NCI-H2029 (cell line): ENCODE data around the gene ZNF185.

Experiments used
- DNase-seq: peaks from one replicate; lab custom pipeline; 2025; lab: John Stamatoyannopoulos, UW

Gene ZNF185

DNA sequence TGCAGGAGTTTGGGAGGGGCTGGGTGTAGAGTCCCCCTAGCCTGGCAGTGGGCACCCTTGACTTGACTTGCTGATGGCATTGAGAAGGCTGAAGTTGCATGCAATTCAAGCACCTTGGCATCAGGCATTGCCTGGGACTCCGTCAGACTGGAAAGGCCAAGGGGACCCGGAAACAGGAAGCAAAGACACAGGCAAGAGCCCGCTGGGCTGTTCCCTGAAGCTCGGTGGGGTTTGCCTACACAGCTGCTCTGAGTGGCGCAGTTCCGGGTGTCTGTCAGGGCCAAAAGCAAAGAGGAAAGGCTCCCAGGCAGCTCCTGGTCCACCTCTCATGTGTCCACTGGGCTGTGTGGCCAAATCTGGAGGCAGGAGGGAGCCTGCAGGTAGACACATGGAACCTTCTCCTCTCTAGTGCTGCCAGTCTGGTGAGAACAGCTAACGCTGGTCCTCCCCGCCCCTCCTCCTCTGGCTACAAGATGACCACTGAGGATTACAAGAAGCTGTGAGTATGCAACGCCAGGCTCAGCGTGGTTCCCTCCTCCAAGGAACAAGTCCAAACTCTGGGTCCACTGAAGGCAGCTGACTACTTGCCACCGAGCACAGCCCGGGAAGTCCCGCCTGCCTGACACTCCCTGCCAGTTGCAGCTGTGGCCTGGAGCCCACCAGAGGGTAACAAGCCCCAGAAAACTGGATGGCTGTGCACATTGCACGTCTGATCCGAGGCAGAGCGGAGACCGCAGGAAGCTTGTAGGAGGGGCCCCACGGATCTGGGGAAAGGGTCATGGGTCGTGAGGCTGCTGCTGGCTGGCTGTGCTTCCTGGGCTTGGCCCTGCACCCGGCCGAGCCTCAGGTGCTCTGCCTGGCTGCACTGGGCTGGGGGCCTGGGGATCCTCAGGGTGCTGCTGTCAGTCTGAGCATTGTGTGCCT lies 20.1 kb downstream of the ZNF185 start:
- no peak for DNase-seq

- no peak for DNase-seq
These were observed 20.8 kb downstream of the ZNF185 start for GRCh38 chrX:152918707-152919106.

DNA sequence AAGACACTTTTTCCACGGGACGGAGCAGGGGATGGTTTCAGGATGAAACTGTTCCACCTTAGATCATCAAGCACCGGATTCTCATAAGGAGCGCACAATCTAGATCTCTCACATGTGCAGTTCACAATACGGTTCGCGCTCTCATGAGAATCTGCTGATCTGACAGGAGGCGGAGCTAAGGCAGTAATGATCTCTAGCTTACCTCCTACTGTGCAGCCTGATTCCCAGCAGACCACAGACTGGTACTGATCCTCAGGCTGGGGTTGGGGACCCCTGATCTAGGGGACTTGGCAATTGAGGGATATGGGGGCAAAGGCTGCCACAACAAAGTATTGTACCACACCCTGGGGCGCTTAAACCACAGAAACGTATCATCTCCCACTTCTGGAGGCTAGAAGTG lies 25.7 kb downstream of the ZNF185 start:
- DNase-seq: no peak

GRCh38 chrX:152925835-152926234 lies 28.0 kb downstream of the ZNF185 start:
- no peak for DNase-seq

DNA sequence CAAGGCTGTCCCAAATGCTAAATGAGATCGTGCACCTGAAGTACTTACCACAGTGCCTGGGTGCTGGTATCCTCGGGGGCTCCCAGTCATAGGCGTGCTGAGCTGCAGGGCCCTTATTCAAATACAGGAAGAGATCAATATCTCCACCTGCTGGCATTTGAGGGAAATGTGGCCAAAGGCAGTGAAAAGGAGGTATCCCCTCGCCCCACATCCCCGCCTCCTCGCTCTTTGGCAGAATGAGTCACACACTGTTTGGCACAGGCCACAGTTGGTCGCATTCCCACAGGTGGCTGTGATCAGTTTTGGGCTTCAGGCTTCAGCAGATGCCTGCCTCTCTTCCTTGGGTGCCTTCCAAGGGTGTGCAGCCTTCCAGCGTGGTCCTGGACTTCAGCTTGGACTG lies 28.4 kb downstream of the ZNF185 start:
- peak; percentile 33 for DNase-seq

DNA sequence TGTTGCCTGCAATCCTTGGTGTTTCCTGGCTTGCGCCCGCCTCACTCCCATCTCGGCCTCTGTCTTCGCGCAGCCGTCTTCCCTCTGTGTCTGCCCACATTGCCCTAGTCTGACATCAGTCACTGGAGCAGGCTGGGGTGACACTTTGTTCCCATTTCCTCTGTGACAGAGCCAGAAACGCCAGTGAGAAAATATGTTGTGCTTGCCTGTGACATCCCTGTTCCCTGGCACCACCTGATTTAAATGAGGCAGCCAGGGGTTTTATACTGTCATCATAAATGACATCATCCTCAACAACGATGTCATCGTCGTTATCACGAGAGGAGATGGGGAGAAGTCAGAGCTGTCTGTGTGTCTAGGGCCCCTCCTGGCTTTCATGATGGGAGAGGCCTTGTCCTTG lies 29.1 kb downstream of the ZNF185 start:
- DNase-seq: no peak

DNA sequence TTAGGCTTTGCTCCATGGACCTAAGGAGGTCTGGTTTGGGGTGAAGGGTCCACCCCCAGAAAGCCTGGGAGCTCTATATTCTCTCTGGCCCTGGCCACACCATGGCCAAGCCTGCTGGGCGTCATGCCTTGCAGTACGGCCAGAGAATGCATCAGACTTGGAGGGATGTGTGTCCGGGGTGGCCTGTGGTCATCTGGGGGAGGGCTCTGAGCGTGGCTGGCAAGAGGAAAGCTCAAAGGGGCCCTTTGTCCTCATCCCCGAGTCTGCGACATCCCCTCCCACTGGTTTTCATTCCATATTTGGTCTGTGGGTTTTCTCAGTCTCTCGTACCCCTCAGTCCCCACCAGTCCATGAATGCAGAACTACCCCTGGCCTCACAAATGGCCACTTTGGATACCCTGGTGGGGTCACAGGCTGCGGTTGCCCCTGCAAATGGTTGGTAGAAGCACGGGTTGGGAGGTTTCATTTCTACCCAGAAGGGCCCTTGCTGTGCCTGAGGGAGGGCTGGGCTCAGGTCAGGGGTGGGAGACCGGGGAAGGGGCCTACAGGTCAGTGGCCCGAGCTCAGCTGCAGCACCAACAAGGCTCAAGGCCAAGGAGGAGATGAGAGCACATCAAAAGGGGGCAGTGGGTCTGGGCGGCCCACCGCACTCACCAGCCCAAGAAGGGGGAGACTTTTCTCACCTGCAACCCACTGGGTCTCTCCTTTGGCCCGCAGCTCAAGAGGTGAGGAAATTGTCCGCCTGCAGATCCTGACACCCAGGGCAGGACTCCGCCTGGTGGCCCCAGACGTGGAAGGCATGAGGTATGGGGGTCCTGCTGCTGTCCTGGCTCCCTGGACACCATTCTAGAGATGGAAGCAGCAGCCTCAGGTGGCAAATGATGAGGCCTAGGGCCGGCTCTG lies 30.2 kb downstream of the ZNF185 start:
- no peak for DNase-seq

- no peak for DNase-seq
These were observed 31.0 kb downstream of the ZNF185 start for GRCh38 chrX:152928761-152929400.

DNA sequence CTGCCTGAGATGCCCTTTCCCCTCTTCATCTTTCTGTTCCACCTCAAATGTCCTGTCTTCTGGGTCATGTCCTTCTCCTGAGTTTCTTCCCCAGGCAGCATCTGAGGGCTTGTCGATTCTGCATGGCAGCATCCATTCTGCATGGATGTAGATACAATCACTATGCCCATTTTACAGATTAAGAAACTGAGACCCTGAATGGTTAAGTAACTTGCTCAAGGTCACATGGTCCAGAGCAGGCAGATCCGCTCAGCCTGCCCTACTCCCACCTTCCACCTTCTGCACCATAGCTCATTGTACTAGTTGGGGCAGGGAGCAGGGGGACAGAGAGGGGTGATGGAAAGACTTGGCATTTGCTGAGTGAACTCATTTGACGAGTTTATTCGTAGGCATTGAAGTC lies 32.0 kb downstream of the ZNF185 start:
- no peak for DNase-seq

DNA sequence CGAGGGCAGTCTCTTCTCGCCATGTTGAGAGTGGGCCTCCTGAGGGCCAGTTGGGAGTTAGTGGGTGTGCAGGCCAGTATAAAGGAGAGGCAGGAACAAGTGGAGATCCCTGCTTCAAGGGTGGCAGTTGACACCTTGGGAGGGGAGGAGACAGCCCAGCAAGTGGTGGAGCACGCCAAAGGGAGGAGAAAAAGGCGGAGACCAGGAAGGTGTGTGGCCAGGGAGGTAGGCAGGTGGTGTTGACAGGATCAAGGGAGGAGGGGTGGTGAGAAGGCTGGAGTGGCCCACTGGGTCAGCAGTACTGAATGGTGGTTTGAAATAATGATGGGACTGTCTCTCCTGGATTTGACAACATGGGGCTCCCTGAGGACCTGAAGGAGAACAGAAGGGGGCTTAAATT lies 32.6 kb downstream of the ZNF185 start:
- no peak for DNase-seq

- no peak for DNase-seq
These were observed 34.3 kb downstream of the ZNF185 start for GRCh38 chrX:152932144-152932543.

DNA sequence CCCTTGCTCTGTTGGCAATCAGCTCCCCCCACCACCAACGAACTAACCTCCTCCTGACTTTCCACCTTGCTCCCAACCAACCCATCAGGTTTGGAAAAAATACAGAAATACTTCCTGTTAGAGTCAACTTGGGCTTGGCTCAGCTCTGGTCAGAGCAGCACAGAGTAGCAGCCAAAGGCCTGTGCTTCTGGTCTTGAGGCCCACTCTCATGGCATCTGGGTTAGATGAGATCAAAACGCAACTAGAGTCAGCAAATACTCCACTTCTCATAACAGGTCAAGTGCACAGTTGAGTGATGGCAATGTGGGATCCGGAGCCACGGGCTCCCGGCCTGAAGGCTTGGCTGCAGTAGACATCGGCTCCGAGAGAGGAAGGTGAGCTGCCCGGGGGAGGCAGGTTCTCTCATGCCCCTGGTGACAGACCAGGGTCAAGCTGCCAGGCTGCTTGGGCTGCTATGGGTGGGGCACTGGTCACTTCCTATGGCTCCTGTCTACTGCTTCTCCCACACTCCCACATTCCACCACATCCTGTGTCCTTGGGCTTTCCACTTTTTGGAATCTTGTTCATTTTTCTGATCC lies 34.8 kb downstream of the ZNF185 start:
- DNase-seq: no peak

- no peak for DNase-seq
These were observed 38.4 kb downstream of the ZNF185 start for GRCh38 chrX:152936306-152936705.

DNA sequence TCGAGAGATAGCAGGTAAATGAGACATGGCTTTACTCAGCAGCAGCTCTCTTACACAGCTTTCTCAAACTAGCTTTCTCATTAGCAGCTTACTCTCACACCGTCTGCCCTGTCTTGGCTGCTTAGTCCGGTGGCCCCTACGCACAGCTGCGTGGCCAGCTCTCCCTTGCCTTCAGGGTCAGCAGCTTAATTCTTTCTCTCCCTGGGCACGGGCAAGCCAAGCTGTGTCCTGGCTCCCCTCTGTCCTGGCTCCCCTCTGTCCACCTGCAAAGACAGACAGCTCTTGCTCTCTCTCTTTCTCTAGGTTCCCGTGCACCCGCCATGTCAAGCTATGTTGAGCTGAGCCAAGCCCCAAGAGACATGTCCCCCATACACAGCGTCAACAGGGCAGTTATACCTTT lies 39.4 kb downstream of the ZNF185 start:
- no peak for DNase-seq

DNA sequence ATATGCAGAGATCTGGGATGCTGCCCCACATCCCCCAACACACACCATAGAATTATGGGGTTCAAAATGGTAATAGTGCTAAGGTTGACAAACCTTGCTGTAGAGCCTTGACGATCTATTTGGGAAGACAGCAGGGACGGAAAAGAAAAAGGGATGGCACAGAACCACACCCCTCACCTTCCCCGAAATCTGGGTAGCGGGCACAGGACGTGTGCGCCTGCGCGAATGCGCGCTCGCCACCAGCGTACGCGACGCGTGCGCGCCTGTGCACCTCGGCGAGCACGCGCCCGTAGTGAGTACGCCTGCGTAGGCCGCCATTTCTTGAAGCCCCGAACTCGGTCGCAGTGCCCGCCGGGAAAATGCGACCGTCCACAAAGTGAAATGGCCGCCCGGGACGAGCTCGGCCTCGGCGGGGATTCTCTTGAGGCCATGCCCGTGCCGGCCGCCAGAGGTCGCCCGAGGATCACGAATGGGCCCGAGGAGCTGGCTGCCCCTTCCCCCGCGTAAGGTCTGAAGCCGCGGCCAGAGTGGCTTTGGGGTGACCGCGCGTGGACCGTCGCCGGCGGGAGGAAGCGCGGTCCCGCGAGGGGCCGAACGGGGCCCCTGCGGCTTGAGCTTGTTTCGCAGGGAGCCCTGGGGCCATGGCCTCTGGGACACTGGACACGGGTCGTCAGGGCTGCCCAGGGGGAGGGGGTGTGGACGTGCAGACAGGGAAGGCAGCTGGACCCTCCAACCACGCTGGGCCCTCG lies 43.6 kb downstream of the ZNF185 start:
- DNase-seq: peak; percentile 89

- no peak for DNase-seq
These were observed 44.2 kb downstream of the ZNF185 start for GRCh38 chrX:152942077-152942442.

- no peak for DNase-seq
These were observed 46.0 kb downstream of the ZNF185 start for GRCh38 chrX:152943826-152944225.

- DNase-seq: no peak
These were observed 47.4 kb downstream of the ZNF185 start for GRCh38 chrX:152945021-152945979.

- no peak for DNase-seq
These were observed 48.8 kb downstream of the ZNF185 start for GRCh38 chrX:152946681-152947080.
